PC-9 (cell line): ENCODE measurements around the gene NPW.

ENCODE experiments used
- CTCF ChIP-seq: fragments of 200-600 bp; sonication (generic); conservative IDR thresholded peaks from 2 replicates; pipeline ENCODE4 v1.6.1; 2017; ENCODE audit warnings: mixed run types, antibody characterized with exemption, mild to moderate bottlenecking, moderate library complexity
- EZH2 ChIP-seq: fragments of 200-600 bp; sonication (generic); IDR thresholded peaks from 2 replicates; pipeline ENCODE4 v1.8.0; 2017; ENCODE audit warnings: antibody characterized with exemption, low read depth

- no peak for TF ChIP-seq CTCF
- no peak for TF ChIP-seq EZH2
Measured at GRCh38 chr16:1974157-1975070, 45.2 kb upstream of the NPW start.
